Tongue (tissue), 2 donors: ENCODE measurements around the gene UXT. TPM values are rescaled to one million over a fixed set of nuclear protein-coding genes. Genes with fewer than 3 reads are reported as not detected.

Experiments
- DNase-seq: peaks from one replicate; pipeline ENCODE4 v3.0.0-alpha.2; 2015
- total RNA-seq: library from RNA; depleted of rRNA; stranded (reverse); fragments of >200 nt; gene quantifications from one replicate; pipeline ENCODE4 v1.2.3, GENCODE V29; 2014

The UXT gene
- total RNA-seq, 1 donor from 2014 or later, result 48.8 TPM

- no peak for DNase-seq
Observed at GRCh38 chrX:47649271-47649670, 9.7 kb downstream of the UXT start.

GRCh38 chrX:47648376-47648775 lies 10.6 kb downstream of the UXT start:
- DNase-seq, result no peak

- DNase-seq, result no peak
Observed at GRCh38 chrX:47646636-47647035, 12.3 kb downstream of the UXT start.

GRCh38 chrX:47645530-47645929 lies 13.4 kb downstream of the UXT start:
- no peak for DNase-seq

- peak; percentile 33 for DNase-seq
Observed at GRCh38 chrX:47644557-47645091, 14.4 kb downstream of the UXT start.

GRCh38 chrX:47643926-47644325 lies 15.1 kb downstream of the UXT start:
- peak; percentile 28 for DNase-seq

- no peak for DNase-seq
Observed at GRCh38 chrX:47638816-47639215, 20.2 kb downstream of the UXT start.

- DNase-seq, result peak; percentile 19
Observed at GRCh38 chrX:47637546-47638195, 21.3 kb downstream of the UXT start.

- DNase-seq, result no peak
Observed at GRCh38 chrX:47634871-47635575, 24.0 kb downstream of the UXT start.

GRCh38 chrX:47633689-47634590 lies 25.0 kb downstream of the UXT start:
- no peak for DNase-seq

GRCh38 chrX:47632666-47633065 lies 26.3 kb downstream of the UXT start:
- DNase-seq, result no peak

- DNase-seq, result no peak
Observed at GRCh38 chrX:47631676-47632075, 27.3 kb downstream of the UXT start.

- DNase-seq, result no peak
Observed at GRCh38 chrX:47629419-47630200, 29.4 kb downstream of the UXT start, which contains the start of gene CFP. Gene CFP, minus strand, starts transcription at chrX:47629930. Its CDS starts 86 bp downstream, at chrX:47629844.

GRCh38 chrX:47628982-47629381 lies 30.0 kb downstream of the UXT start:
- no peak for DNase-seq

- no peak for DNase-seq
Observed at GRCh38 chrX:47625365-47625764, 33.6 kb downstream of the UXT start.

GRCh38 chrX:47623540-47624027 lies 35.4 kb downstream of the UXT start:
- peak; percentile 83 for DNase-seq

- no peak for DNase-seq
Observed at GRCh38 chrX:47621851-47622250, 37.1 kb downstream of the UXT start.

GRCh38 chrX:47620303-47620685 lies 38.7 kb downstream of the UXT start:
- no peak for DNase-seq

- DNase-seq, result peak; percentile 87
Observed at GRCh38 chrX:47619486-47620302, 39.3 kb downstream of the UXT start, which contains the start of gene SYN1. Gene SYN1, minus strand, starts transcription at chrX:47619857. Its CDS starts 129 bp downstream, at chrX:47619728.

- no peak for DNase-seq
Observed at GRCh38 chrX:47618923-47619485, 40.0 kb downstream of the UXT start.
